SH-SY5Y (cell line): Measurements from ENCODE around the gene SOX10.

Source experiments
- GATA2 ChIP-seq: IDR thresholded peaks from 2 replicates; pipeline ENCODE4 v1.6.1; 2011; ENCODE audit warnings: mild to moderate bottlenecking, low read depth, low read length
- GATA3 ChIP-seq: IDR thresholded peaks from 2 replicates; pipeline ENCODE4 v1.6.1; 2011; ENCODE audit warnings: low read depth, mild to moderate bottlenecking, low read length, moderate library complexity

Gene SOX10

DNA sequence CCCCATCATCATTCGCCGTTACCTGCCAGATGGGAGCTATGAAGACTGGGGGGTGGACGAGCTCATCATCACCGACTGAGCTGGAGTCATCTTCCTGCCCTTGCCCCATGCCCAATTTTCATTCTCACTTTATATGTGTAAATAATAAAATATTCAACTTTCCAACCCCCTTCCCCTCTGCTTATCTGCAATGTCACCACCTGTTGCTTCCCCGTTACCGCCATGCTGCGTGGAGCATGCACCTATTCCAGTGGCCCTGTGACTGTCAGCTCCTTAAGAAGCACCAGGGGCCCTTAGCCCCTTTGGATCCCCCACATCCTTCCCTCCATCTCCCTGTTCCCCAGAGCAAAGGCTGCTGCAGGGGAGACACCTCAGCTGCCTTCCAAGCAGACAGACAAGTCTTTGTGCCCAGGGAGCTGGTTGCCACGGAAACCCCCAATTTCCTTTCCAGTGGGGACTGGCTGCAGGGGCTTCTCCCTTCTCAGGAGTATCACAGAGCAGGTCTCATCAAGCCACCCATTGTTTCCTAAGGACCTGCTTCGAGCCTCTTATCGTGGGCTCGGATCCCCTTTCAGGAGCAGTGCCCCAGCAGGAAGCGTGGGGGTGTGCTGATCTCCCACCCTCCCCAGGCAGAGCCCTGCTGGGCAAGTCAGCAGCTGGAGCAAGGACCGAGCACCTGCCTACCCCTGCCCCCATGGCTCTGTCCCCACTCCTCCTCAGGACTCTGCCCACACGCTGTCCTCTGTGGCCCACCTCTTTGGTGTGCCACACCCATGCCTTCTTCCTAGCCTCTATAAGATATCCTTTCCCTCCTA is 16.5 kb downstream of the SOX10 start:
- TF ChIP-seq GATA2 (no peak), GATA3 (no peak)

DNA sequence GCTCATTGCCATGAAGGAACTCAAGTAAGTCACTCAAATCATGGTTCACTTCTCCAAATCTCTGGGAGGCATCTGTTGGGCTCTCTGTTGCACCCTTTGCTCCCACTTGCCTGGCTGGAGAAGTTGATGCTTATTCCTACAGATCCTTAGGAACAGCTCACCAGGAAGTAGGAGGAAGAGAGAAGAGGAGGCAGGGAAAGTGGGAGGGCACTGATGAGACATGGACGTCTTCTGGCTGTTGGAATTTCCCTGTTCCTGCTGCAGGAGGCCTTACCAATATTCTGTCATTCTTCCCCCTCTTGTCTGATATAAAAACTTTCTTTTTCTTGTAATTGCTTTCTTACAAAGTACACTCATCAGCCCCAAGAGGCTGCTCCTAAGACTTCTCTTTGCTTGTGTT is 17.2 kb downstream of the SOX10 start:
- TF ChIP-seq GATA3 (no peak), GATA2 (no peak)

DNA sequence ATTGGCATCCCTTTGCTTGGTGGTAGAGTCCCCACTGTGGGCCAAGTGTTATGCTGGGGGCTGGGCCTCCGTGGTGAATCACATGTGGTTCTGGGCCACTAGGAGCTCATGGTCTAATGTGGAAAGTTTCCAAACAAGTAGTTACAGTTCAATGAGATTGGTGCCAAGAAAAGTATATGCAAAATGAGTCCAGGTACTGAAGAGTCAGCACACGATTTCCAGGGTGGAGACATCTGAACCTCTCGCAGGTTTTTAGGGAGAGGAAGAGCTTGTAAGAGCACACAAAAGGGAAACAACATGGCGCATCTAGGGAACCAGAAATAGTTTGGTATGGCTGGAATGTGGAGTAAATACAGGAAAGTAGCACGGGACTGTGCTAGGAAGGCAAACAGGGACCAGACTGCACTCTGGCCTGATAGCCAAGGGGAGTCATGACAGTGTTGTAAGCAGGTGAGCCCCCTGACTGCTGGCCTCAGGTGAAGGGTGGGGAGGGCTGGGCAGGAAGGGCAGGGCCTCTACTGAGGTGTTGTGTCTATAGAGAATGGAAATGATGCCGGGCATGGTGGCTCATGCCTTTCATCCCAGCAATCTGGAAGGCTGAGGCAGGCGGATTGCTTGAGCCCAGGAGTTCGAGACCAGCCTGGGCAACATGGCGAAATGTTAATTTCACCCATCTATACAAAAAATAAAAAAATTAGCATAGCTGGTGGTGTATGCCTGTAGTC is 18.3 kb downstream of the SOX10 start:
- TF ChIP-seq GATA3 (no peak), GATA2 (no peak)

DNA sequence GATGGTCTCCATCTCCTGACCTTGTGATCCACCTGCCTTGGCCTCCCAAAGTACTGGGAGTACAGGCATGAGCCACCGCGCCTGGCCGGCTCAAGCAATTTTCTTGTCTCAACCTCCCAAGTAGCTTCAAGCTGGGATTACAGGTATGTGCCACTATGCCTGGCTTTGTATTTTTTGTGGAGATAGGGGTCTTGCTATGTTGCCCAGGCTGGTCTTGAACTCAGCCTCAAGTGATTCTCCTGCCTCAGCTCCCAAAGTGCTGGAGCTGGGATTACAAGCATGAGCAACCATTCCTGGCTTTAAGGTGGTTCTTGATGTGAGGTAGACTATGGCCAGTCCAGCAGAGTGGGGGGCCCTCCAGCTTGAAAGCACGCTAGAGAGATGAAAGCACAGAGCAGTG is 23.3 kb downstream of the SOX10 start:
- TF ChIP-seq GATA3: no peak

DNA sequence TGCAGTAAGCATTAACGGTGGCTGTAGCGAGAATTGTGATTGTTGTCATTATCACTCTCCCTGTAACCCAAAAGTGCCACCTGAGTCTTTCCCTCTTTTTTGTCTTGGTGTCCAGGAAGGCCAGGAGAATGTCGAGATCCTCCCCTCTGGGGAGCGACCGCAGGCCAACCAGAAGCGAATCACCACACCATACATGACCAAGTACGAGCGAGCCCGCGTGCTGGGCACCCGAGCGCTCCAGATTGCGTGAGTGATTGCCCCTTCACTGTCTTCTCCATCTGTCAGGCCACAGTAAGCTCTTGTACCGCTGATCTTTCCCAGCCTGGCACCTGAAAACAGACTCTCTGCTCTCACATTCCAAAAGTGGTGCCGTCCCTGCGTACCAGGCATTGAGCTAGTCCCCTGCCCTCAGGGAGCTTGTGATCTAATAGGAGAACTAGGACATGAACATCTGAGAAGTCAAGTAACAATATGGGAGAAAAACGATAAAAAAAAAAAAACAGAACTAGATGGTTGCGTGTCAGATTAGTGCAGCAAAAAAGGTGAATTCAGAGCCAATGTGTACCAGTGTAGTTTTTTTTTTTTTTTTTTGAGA is 25.0 kb downstream of the SOX10 start:
- no peak for TF ChIP-seq GATA2

DNA sequence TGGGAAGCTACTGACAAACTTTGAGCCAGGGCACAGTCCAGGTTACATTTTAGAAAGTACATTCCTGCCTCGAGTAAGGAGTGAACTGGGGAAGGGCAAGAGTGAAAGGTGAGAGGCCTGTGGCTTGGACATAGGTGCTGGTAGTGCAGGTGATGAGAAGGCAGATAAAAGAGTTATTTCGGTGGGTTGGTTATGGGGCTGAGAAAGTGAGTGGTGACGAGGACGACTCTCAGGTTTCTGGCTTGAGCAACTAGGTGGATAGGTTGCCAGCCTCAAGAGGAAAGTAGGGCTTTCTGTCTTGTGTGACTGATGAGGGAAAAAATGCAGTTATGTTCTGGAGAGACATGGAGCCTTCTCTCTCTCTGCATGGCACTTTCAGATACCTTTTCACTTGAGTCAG is 27.1 kb downstream of the SOX10 start:
- TF ChIP-seq GATA3 (no peak), GATA2 (no peak)

DNA sequence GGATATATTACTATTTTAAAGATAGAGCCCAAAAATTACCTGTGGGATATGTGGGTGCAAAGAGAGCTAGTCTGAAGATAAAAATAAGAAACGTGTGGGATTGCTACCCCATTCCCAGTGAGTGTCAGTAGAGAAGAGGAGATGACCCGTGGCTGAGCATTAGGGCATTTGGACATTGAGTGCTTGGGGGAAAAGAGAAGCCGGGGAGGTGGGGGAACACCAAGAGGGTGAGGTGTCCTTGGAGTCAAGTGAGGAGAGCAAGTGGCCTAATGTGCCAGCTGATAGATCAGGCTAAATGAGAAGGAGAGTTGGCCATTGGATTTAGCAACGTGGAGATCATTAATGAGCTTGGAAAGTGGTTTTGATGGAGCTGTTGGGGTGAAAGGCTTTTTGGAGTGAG is 29.7 kb downstream of the SOX10 start:
- no peak for TF ChIP-seq GATA3
- no peak for TF ChIP-seq GATA2

DNA sequence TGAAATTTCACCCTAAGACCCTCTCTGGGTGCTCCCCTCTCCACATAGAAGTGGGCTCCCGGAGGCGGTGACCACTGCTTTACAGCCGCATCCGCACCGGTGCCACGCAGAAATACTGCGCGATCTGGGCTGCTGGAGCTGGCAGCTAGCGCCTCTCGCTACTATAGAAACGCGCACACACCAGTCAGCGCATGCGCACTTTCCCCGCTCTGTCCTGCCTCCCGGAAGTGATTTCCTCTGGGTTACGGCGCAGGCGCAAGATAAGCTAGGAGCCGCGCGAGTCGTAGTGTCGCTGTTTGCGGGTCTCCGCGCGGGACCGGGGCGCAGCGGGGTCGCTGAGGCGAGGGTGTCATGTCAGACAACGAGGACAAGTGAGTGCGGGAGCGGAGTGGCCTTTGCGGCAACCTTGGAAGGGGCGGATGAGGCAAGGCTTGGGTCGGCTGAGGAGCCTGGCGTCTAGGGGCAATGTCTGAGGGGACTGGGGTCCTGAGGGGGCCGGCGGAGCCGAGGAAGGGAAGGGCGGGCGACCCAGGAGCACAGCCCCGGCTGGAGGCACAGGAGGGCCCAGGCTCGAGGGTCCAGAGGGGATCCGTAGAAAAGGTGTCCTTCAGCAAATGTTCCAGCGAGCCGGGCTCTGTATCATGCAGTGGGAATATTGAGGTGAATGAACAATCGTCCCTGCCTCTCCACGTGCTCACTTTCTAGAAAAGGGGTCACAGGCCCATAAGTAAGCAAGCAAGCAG is 30.7 kb downstream of the SOX10 start, which contains the start of the genes C22orf23 and POLR2F:
Gene C22orf23, minus strand, starts transcription at position 165 of the 743 bp plus-strand sequence. CDS start 452 bp downstream, outside the sequence.
Gene POLR2F, plus strand, starts transcription at position 263 of the 743 bp plus-strand sequence. Its CDS starts 89 bp downstream, at position 352.
- TF ChIP-seq GATA3 (no peak), GATA2 (no peak)

DNA sequence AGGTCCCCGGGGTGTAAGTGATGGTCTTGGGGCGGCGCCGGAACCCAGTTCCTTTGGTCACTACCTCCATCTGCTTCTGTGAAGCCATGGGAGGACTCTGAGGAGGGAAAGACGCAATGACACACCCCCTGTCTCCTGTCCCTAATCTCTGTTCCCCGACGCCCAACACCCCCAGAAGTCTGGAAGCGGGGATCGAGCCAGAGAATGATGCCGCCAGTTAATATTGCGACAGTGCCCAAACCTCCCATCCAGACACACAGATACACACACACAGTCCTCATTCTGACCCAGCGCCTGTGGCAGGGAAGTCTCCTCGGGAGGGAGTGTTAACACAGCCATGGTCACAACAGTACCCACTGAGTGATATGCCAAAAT is 31.3 kb downstream of the SOX10 start:
- TF ChIP-seq GATA3: no peak
- no peak for TF ChIP-seq GATA2

DNA sequence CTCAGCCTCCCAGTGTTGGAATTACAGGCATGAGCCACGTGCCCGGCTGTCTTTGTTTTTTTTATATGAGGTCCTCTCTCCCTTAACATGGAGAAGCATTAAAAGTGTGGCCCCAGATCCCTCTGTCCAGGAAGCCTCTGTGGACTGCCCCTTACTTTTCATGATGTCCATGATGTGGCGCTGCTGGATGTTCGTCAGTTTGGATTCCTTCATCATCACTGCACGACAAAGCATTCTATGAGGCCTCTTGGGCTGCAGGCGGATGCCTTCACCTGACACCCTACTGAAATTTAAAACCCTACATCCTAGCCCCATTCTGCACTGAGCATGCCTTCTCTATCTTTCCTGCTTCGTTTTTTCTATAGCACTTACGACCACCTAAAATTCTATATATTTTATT is 33.0 kb downstream of the SOX10 start:
- no peak for TF ChIP-seq GATA3
- TF ChIP-seq GATA2: no peak

DNA sequence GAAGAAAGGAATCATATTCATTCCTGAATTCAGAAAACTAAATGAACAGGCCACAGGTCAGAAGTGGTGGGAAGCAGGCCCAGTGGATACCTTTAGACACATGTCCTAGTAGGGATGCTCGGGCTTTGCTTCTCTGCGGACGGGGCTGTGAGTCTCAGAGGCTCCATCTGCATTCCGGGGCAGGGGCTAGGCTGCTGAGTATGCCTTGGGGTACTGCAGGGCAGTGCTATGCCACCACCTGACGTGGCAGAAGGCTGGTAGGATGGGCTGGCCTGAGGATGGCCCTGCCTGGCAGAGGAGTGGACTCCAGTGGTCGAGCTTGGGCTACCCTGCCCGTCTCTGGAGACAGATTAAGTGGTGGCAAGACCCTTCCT is 40.5 kb downstream of the SOX10 start:
- TF ChIP-seq GATA3 (no peak), GATA2 (no peak)

DNA sequence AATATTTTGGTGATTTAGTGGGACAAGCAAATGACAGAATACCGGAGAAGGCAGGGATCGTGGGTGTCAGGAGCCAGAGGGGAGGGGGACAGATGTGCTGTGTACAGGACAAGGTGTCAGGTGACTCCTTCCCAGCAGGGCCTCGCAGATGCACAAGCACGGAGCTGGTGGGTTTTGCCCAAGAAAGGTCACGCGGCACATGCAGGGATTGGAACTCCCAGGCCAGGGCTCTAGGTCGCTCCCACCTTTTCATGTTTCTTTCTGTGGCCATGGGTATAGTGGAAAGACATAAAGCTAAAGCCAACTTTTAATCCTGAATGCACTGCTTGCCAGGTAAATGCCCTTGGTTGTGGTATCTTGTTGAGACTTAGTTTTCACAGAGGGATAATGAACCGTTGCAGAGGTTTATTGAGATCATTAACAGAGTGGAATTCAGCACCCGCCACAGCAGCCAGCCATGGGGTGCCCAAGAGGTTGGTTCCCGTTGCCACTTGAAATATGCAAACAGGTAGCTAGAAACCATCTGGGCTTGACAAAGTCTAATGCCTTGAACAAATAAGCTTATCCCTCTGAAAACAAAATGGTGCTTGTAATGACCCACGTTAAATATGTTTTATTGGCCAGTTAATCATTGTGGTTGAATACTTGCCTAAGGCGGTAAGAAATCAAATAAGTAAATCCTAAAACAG is 41.1 kb downstream of the SOX10 start:
- no peak for TF ChIP-seq GATA3
- TF ChIP-seq GATA2: no peak

DNA sequence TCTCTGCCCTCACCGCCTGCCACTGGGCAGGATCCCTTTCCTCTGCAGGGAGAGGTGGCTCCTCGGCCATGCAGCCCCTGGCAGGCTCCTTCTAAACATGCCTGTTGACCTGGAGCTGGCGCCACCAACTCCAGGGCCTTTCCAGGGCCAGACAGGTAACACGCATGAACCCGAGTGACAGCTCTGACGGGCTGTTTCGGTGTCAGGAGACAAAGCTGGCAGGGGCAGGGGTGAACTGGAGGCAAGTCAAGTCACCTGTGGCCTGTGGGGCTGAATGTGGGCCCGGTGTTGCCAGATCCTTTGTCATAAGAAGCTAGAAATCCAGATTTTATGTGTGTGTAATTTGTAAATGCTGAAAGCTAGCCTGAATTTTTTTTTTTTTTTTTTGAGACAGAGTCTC is 42.2 kb downstream of the SOX10 start:
- TF ChIP-seq GATA3 (no peak), GATA2 (no peak)
